ENCODE data around the gene GDF2.

The GDF2 gene

DNA sequence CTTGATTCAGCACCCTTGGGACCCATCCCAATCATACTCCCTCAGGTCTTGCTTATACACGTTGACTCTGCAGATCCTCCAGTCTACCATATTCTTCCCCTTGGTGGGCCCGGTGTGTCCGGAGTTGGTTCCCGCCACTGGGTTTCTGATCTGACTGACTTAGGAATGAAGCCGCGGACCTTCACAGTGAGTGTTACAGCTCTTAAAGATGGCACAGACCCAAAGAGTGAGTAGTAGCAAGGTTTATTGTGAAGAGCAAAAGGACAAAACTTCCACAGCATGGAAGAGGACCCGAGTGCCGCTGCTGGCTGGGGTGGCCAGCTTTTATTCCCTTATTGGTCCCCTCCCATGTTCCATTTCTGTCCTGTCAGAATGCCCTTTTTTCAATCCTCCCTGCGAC, 28.2 kb upstream of the GDF2 start:
- DNase-seq, result no peak

- DNase-seq, result no peak
These were observed 27.8 kb upstream of the GDF2 start for GRCh38 chr10:47294501-47294900.

- DNase-seq, result no peak
These were observed 26.8 kb upstream of the GDF2 start for GRCh38 chr10:47295411-47295810.

- DNase-seq, result no peak
These were observed 25.9 kb upstream of the GDF2 start for GRCh38 chr10:47296156-47296894.

DNA sequence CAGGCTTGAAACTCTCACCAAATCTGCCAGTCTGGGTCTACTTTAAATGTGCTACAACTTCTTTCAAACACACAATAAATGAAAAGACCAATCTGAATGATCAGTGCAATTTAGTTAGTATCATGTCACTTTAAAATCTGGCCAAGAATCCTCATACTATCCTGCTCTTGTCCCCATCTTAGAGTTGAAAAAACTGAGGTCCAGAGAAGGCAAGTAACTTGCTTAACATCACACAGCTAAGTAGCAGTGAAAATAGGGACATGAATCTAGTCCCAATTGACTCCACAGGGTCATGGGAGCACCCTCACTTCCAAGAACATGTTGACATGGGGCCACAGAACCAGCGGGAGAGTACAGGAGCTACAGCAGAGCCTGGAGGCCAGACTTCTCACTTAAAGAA, 25.3 kb upstream of the GDF2 start:
- DNase-seq, result no peak

DNA sequence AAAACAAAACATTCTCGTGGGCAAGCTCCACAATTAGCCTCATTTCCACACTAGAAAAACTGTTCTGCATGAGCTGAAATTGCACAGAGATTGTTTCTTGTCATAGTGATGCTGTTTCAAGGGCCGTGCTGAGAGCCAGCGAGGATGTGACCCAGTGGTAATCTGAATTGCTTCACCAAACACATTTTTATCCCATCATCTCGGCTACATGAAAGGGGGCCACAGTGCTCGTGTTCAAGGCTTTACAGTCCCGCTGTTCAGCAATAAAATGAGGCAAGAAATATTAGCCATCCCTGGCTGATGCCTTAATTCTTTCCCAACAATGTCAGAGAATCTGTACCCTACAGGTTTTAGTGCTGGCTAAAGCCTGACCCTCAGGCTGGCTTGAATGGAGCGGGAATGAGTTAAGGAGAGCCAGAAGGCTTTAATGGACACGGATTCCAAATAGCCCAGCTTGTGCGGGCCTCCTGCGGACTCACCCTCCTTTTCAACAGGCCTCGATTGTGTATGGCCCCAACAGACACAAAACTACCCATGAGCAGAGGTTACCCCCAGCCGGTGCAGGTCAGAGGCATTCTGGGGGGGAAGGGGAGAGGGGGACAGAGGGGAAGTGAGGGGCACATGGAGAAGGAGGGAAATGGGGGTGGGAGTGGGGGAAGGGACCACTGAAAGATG, 24.3 kb upstream of the GDF2 start:
- DNase-seq, result no peak

DNA sequence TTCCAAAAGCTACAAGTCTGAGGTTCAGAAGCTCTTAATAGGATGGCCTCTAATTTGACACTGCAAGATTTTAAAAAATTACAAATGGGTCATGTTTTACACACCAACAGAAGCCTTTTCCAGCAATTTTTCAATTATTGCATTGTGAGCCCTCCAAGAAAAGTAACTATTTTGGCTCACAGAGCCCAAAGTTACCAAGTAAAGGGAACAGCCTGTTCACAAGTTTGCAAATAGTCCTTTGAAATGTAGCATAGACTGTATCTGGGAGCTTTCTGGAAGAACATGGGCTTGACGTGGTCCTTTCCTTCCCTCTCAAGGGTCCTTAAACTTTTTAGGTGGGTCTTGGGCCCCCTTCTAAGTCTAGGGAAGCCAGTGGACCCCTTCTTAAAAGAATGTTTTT, 23.5 kb upstream of the GDF2 start:
- DNase-seq, result no peak

GRCh38 chr10:47299611-47300428, 22.4 kb upstream of the GDF2 start, which contains the start of gene GDF10:
Gene GDF10, plus strand, starts transcription at chr10:47300197. Its CDS starts 455 bp downstream, at chr10:47300652.
- DNase-seq, result no peak

GRCh38 chr10:47300429-47300931, 21.8 kb upstream of the GDF2 start:
- no peak for DNase-seq

DNA sequence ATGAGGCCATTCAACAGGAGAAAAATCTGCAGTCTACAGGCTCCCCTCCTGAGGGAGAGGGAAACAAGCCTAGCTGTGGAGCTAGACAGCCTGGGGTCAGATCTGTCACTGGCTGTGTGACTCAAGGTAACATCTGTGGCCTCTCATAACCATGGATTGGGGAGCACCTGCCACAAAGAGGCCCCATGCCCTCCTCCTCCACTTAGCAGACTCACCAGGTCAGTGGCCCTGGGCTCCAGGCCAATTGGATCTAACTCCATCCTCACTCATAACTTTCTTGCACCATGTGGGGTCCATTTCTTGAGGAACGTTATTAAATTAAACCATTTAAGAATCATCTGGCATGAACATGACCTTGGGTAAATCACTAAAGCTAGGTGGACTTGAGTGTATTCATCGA, 20.4 kb upstream of the GDF2 start:
- no peak for DNase-seq

DNA sequence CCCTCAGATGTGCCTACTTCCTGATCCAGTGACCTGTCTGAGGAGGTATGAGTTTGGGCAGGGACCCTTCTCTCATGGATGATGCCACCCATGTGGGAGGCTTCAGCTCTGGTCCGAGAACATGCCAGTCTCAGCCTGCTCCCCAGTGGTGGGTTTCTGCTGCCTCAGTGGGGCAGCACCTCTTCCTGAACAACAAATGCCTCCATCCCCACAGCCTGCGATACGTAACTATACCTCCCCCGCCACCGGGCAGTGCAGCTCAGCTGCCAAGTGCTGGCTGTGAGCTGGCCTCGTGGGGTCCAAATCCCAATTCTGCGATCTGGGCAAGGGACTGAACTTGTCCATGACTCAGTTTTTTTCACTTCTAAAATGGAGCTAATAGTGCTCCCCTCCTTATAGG, 19.1 kb upstream of the GDF2 start:
- no peak for DNase-seq

DNA sequence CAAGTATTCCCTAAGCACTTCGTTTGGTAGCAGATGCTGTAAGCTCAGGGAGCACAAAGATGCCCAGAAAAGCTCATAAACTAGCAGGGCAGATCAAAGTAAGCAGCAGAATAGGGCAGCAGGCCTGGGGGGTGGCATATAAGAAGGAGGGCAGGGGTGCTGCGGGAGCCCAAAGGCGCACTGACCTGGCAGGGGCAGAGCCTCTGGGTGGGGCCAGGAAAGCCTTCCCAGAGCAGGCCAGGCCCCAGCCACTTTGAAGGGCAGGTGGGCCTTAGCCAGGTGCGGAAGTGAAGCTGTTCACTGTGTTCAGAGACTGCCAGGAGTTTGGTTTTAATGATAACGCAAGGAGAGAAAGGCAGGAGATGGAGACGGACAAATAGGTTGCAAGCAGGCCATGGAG, 18.4 kb upstream of the GDF2 start:
- no peak for DNase-seq

GRCh38 chr10:47305566-47305965, 16.7 kb upstream of the GDF2 start:
- DNase-seq, result no peak

DNA sequence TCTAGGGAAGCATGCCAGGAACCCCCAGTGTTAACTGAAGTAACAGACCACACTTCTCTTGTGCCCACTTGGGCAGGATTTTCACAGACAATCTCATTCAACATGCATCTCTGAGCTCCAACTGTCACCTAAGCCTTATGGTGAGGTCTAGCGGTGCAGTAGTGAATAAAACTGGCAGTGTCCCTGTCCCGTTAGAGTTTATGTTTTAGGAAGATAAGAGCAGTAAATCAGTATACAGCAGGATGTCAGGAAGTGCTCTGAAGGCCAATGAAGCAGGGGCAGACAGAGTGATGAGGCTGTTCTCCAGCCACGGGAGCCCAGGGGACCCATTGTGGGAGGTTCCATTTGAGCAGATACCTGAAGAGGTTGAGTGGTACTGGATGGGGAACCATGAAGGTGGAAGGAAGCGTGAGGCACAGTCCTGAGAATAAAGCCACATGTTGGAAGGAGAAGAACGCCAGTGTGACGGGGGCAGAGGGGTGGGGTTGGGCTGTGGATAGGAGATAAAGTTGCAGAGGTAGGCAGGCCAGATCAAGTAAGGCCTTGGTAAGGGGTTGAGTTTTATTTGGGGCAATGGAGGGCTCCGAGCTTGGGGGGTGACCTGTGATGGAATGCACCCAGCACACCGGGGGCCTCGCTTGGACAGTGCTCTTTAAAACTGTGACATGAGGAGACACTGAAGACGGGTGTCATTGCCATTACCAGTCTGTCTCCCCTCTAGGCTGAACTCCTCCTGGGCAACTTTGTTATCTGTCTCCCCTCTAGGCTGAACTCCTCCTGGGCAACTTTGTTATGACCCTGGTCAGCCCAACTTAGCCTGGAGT, 15.7 kb upstream of the GDF2 start:
- DNase-seq, result no peak

DNA sequence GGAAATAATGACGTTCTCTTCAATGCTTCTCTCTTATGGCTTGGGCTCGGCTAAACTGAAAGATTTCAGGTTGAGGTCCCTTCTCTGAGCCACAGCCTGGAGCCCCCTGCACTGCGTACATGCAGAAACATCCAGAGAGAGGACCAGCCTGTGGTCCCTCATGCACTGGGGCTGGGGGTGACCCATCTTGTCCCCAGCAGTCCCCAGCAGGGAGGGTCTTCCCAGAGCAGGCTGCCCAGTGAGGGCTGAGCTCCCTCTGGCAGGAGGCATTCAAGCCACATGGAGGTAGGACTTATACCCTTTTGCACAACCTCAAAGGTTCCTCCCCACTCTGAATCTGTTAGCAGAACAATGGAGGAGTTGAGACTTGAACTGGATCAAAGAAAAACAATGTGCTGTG, 14.9 kb upstream of the GDF2 start:
- no peak for DNase-seq

DNA sequence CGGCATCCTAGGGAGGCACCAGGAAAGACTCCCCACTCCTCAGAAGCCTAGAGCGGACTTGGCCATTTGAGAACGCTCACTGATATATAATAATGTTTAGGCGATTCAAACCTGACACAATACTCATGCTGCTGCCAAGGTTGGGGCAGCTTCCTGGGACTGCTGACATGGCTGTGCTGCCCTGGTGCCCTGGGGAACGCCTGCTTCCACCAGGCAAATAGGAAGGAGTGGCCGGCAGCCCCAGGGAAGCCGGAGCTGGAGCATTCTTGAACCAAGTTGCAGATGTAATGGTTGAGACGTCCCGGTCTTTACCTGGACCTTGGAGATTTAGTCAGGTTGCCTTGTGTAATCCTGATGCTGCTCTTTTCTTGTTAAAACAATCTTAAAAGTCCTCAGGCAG, 13.5 kb upstream of the GDF2 start:
- no peak for DNase-seq

GRCh38 chr10:47309408-47310089, 12.7 kb upstream of the GDF2 start:
- DNase-seq, result no peak

GRCh38 chr10:47310090-47310505, 12.2 kb upstream of the GDF2 start:
- no peak for DNase-seq

DNA sequence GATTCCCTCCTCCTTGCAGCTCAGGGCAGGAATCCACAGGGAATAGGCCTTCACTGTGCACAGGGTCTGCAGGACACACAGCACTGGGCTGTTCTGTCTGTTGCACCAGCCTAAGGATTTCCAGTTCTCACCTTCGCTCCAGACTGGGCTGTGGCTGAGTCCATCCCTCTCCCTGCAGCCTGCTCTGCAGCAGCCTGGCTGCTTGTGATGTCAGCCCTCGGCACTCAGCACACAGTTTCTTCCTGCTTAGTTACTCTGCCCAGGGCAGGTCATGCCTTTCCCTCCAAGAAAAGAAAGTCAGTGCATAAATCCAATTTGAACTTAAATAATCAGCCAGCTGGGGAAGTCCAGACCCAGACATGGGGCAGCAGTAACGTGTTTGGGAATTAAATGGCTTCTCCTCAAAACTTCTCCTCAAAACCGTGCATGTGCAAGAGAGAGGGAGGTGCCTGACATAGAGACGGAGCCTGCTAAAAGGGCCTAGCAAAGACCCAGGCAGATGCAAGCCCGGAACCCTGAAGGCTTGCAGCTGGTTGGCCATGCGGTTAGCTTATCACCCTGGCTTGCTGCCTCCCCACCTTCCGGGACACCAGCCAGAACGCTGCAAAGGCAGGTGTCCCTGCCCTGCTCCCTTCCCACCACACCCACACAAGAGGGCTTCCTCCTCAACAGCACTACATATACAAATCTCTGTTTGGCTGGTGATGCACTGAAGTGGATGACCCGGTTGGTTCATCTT, 10.9 kb upstream of the GDF2 start:
- DNase-seq, result no peak

DNA sequence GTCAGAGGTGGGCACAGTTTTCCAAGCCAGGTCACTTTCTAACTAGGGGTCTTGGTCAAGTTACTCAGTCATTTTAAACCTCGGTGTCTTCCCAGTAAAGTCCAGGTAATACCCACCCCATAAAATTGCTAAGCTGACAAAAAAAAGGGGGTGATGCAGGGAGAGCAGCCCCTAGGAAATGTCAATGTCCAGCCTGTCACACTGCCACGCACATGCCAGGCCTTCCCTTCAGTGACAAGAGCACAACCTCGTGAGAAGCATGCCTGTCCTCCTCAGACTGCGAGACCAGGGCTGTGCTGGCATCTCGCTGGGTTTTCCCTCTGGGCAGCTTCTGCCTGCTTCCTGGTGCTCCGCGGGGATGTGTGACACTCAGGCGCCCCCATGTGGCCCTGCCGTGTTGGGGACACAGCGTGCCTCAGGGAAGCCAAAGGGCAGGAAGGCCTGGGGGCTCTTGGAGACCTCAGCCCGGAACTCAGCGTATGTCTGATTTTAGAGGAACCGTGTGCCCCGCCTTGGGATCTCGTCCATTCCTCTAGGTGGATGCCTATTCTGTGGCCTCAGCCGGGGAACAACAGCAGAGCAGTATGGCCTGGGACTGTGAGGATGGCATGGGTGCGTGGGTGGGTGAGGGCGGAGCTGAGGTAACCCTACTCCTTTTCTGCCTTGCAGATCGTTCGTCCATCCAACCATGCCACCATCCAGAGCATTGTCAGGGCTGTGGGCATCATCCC, 10.2 kb upstream of the GDF2 start:
- DNase-seq, result peak; percentile 65 to 80

GRCh38 chr10:47312663-47312995, 9.6 kb upstream of the GDF2 start:
- DNase-seq, result no peak

Data from hippocampal formation (tissue), 2 donors.